H9 (cell line): ENCODE data around the gene CT47A1. TPM values are rescaled to one million over a fixed set of nuclear protein-coding genes. Genes with fewer than 3 reads are reported as not detected.

ENCODE experiments used
- DNase-seq: peaks from one replicate; pipeline ENCODE4 v3.0.0-alpha.2; 2017
- H2AFZ ChIP-seq: one replicate; pipeline ENCODE4 v1.6.1; 2013; ENCODE audit warnings: mild to moderate bottlenecking, low read length, control low read depth, moderate library complexity
- H2AK5ac ChIP-seq: 2 replicates; pipeline ENCODE4 v1.6.1; 2013; ENCODE audit warnings: low read length, control low read depth, mixed read lengths; ENCODE audit not compliant: insufficient read length
- H2BK120ac ChIP-seq: one replicate; pipeline ENCODE4 v1.6.1; 2013; ENCODE audit warnings: low read depth, mild to moderate bottlenecking, low read length, control low read depth, inconsistent platforms; ENCODE audit not compliant: poor library complexity, severe bottlenecking
- H2BK12ac ChIP-seq: 2 replicates; pipeline ENCODE4 v1.6.1; 2013; ENCODE audit warnings: low read length, control low read depth, mixed read lengths, low read depth; ENCODE audit not compliant: insufficient read length
- H2BK15ac ChIP-seq: 2 replicates; pipeline ENCODE4 v1.6.1; 2013; ENCODE audit warnings: low read depth, low read length, control low read depth
- H2BK20ac ChIP-seq: one replicate; pipeline ENCODE4 v1.6.1; 2013; ENCODE audit warnings: low read depth, mild to moderate bottlenecking, low read length, control low read depth, inconsistent platforms; ENCODE audit not compliant: poor library complexity, severe bottlenecking
- H2BK5ac ChIP-seq: 2 replicates; pipeline ENCODE4 v1.6.1; 2013; ENCODE audit warnings: low read length, control low read depth, mixed read lengths; ENCODE audit not compliant: insufficient read length
- H3K14ac ChIP-seq: 2 replicates; pipeline ENCODE4 v1.6.1; 2013; ENCODE audit warnings: low read length, control low read depth; ENCODE audit not compliant: insufficient read depth
- H3K18ac ChIP-seq: 2 replicates; pipeline ENCODE4 v1.6.1; 2013; ENCODE audit warnings: low read depth, mild to moderate bottlenecking, mixed read lengths, low read length, control low read depth; ENCODE audit not compliant: insufficient read length
- H3K23ac ChIP-seq: 2 replicates; pipeline ENCODE4 v1.6.1; 2013; ENCODE audit warnings: low read length, control low read depth, mixed read lengths, low read depth; ENCODE audit not compliant: insufficient read length
- H3K23me2 ChIP-seq: 2 replicates; pipeline ENCODE4 v1.6.1; 2013; ENCODE audit warnings: low read depth, mild to moderate bottlenecking, mixed read lengths, low read length, control low read depth; ENCODE audit not compliant: insufficient read length, poor library complexity, severe bottlenecking
- H3K27ac ChIP-seq: 2 replicates; pipeline ENCODE4 v1.5.1; 2013; ENCODE audit warnings: low read length, control low read depth, mixed read lengths, low read depth; ENCODE audit not compliant: insufficient read length
- H3K27me3 ChIP-seq: 2 replicates; pipeline ENCODE4 v1.6.1; 2013; ENCODE audit warnings: low read length, control low read depth, inconsistent platforms; ENCODE audit not compliant: insufficient read depth
- H3K4ac ChIP-seq: 2 replicates; pipeline ENCODE4 v1.6.1; 2013; ENCODE audit warnings: low read depth, mild to moderate bottlenecking, control low read depth, inconsistent platforms, low read length, moderate library complexity
- H3K4me1 ChIP-seq: 2 replicates; pipeline ENCODE4 v1.6.1; 2013; ENCODE audit warnings: low read length, control low read depth, inconsistent platforms; ENCODE audit not compliant: insufficient read depth
- H3K4me2 ChIP-seq: 2 replicates; pipeline ENCODE4 v1.6.1; 2013; ENCODE audit warnings: low read length, control low read depth, mixed read lengths; ENCODE audit not compliant: insufficient read length, insufficient read depth
- H3K56ac ChIP-seq: 2 replicates; pipeline ENCODE4 v1.6.1; 2013; ENCODE audit warnings: low read depth, mild to moderate bottlenecking, mixed read lengths, low read length, control low read depth; ENCODE audit not compliant: insufficient read length
- H3K79me1 ChIP-seq: 2 replicates; pipeline ENCODE4 v1.6.1; 2013; ENCODE audit warnings: low read depth, mild to moderate bottlenecking, moderate library complexity, low read length, control low read depth, inconsistent platforms; ENCODE audit not compliant: insufficient read depth, poor library complexity, severe bottlenecking
- H3K79me2 ChIP-seq: 2 replicates; pipeline ENCODE4 v1.6.1; 2013; ENCODE audit warnings: low read length, control low read depth, inconsistent platforms; ENCODE audit not compliant: insufficient read depth
- H3K9ac ChIP-seq: 2 replicates; pipeline ENCODE4 v1.6.1; 2013; ENCODE audit warnings: low read length, control low read depth, mixed read lengths; ENCODE audit not compliant: insufficient read length; ENCODE audit errors: extremely low read depth
- H3K9me3 ChIP-seq: one replicate; pipeline ENCODE4 v1.6.1; 2013; ENCODE audit warnings: low read depth, low read length, inconsistent platforms; ENCODE audit not compliant: control insufficient read depth
- H3T11ph ChIP-seq: one replicate; pipeline ENCODE4 v1.6.1; 2013; ENCODE audit warnings: mild to moderate bottlenecking, low read length, control low read depth, inconsistent platforms
- H4K20me1 ChIP-seq: one replicate; pipeline ENCODE4 v1.6.1; 2013; ENCODE audit not compliant: control insufficient read depth, insufficient read length, insufficient read depth
- H4K5ac ChIP-seq: 2 replicates; pipeline ENCODE4 v1.6.1; 2013; ENCODE audit warnings: low read depth, mild to moderate bottlenecking, mixed read lengths, low read length, control low read depth; ENCODE audit not compliant: insufficient read length
- H4K8ac ChIP-seq: replicated peaks from 2 replicates; pipeline ENCODE4 v1.6.1; 2013; ENCODE audit warnings: low read length, control low read depth, mixed read lengths, low read depth; ENCODE audit not compliant: insufficient read length
- H4K91ac ChIP-seq: 2 replicates; pipeline ENCODE4 v1.6.1; 2013; ENCODE audit warnings: low read depth, mild to moderate bottlenecking, moderate library complexity, mixed read lengths, low read length, control low read depth; ENCODE audit not compliant: insufficient read length
- H3K27ac Mint-ChIP-seq, 3 experiments: 2 replicates in 2 of 3; 3 replicates in 1 of 3; pipeline ENCODE4 v1.8.0; 2020 to 2021; ENCODE audit warnings: mixed read lengths in 3 of 3, mild to moderate bottlenecking in 1 of 3, moderate library complexity in 1 of 3
- H3K27me3 Mint-ChIP-seq: 2 replicates; pipeline ENCODE4 v1.8.0; 2021; ENCODE audit warnings: low read depth, mild to moderate bottlenecking, moderate library complexity, mixed read lengths
- H3K36me3 Mint-ChIP-seq, 3 experiments: 2 replicates in 2 of 3; 3 replicates in 1 of 3; pipeline ENCODE4 v1.8.0; 2020 to 2021; ENCODE audit warnings: low read depth in 3 of 3, mixed read lengths in 3 of 3; ENCODE audit not compliant: insufficient read depth in 1 of 3
- H3K4me1 Mint-ChIP-seq, 2 experiments: 2 replicates each; pipeline ENCODE4 v1.8.0; 2020; ENCODE audit warnings: mixed read lengths in 2 of 2
- H3K4me3 Mint-ChIP-seq, 2 experiments: 2 replicates in 1 of 2; 3 replicates in 1 of 2; pipeline ENCODE4 v1.8.0; 2020 to 2021; ENCODE audit warnings: mild to moderate bottlenecking in 2 of 2, mixed read lengths in 2 of 2, moderate library complexity in 1 of 2
- H3K9me3 Mint-ChIP-seq, 2 experiments: 2 replicates in 1 of 2; 3 replicates in 1 of 2; pipeline ENCODE4 v1.8.0; 2020; ENCODE audit warnings: mild to moderate bottlenecking in 2 of 2, mixed read lengths in 2 of 2, moderate library complexity in 1 of 2
- CTCF ChIP-seq: fragments of 200-600 bp; sonication (generic); conservative IDR thresholded peaks from 3 replicates; pipeline ENCODE4 v1.8.0; 2021; ENCODE audit warnings: antibody characterized with exemption, mild to moderate bottlenecking
- whole genome bisulfite sequencing: extraction: QIAGEN DNeasy Blood & Tissue Kit; methylation state at CpG from one replicate; pipeline ENCODE4 v1.1.7; 2013; ENCODE audit warnings: missing lambda C conversion rate, low lambda C conversion rate, mixed read lengths; ENCODE audit not compliant: insufficient read length; ENCODE audit errors: extremely low coverage; 5-methylcytosine and 5-hydroxymethylcytosine counted together
- total RNA-seq: library from RNA; stranded (reverse); gene quantifications from 2 replicates; pipeline ENCODE4 v1.2.1, GENCODE V29; 2021

The CT47A1 gene
- total RNA-seq, 1 experiment from 2014 or later, result not detected

- Histone ChIP-seq H3K4me1 (no peaks in the 10 kb centered on the region), H2AFZ (no peak overlapping the region), H2BK15ac (no peak overlapping the region), H3K23ac (no peak overlapping the region), H3K79me2 (no peaks in the 10 kb centered on the region), H3K4ac (no peak overlapping the region), H4K91ac (no peak overlapping the region), H3K9me3 (peaks cover 37% of the 10 kb centered on the region), H4K20me1 (no peaks in the 10 kb centered on the region), H3K79me1 (no peaks in the 10 kb centered on the region), H4K5ac (no peak overlapping the region), H2BK12ac (no peak overlapping the region), H3T11ph (no peak overlapping the region), H3K9ac (no peak overlapping the region), H3K14ac (no peak overlapping the region), H3K18ac (no peak overlapping the region), H2BK120ac (no peak overlapping the region), H4K8ac (no peak overlapping the region), H3K27me3 (no peaks in the 10 kb centered on the region), H3K56ac (no peak overlapping the region), H2BK5ac (no peak overlapping the region), H3K23me2 (no peaks in the 10 kb centered on the region), H3K27ac (no peak overlapping the region), H3K4me2 (no peak overlapping the region), H2BK20ac (no peak overlapping the region), H2AK5ac (no peak overlapping the region)
- Mint-ChIP-seq H3K4me3 (no peak overlapping the region), H3K27ac (no peak overlapping the region), H3K27me3 (peaks cover 8% of the 10 kb centered on the region), H3K36me3 (peaks cover 0 to 2% (median 0%) of the 10 kb centered on the region in 3 experiments; a peak in 1 of 7 replicates), H3K9me3 (peaks cover 52 to 67% of the 10 kb centered on the region in 2 experiments), H3K4me1 (peaks cover 8 to 13% of the 10 kb centered on the region in 2 experiments)
- TF ChIP-seq CTCF, result no peak
- no peak for DNase-seq
- no CpG with 5 or more reads among the region's 1 CpG for WGBS
These were observed 23.4 kb upstream of the CT47A1 start for GRCh38 chrX:121008920-121009319.
